ENCODE data around the gene ASF1B.
A peak's percentile ranks its signal among the peaks of the same experiment; 100 is the strongest.

Gene ASF1B

DNA sequence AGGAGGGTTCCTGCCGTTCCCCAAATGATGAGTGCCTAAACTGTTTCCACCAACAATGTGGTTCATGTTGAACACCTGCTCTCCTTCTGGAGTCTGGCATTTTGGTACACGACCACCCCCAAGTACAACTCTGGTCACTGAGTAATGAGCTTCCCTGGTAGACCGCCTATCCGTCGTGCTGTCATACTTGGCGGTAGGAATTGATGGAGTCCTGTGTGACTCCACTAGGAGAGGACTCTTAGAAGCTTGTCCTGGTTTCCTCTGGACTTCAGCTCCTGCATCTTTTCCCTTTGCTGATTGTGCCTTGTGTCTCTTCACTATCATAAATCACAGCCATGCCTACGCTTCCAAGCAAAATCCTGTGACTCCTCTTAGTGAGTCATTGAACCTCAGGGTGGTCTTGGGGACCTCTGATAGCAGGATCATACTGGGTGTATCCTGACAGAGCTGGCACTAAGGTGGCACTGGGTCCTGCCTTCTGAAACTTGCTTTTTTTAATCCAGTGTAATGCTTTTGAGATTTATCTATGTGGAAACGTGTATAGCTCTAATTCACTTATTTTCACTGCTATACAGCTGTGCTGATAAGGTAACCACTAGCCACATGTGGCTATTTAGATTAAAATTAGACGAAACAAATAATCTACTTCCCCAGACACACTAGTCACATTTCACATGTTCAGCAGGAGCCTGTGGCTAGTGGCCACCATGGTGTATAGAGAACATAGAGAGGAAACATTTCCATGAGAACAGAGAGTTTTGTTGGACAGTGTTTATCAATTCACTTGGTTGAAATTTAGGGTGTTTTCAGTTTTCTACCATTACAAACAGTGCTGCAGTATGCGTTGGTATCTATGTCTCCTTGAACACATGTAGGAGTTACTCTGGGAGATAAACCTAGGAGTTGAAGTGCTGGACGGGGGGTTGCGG is 6.1 kb upstream of the ASF1B start:
- H3K27me3 ChIP-seq (ENCODE audit: control insufficient read depth, insufficient read depth, low read length) = no peaks in the 10 kb centered on the region
- peaks cover 4% of the 10 kb centered on the region for H3K4me1 ChIP-seq (ENCODE audit: control insufficient read depth, insufficient read depth, low read length)
- no peak overlapping the region for H3K9ac ChIP-seq (ENCODE audit: low read length)
- H3K36me3 ChIP-seq (ENCODE audit: control insufficient read depth, insufficient read depth, low read length) = no peaks in the 10 kb centered on the region
- H3K27ac ChIP-seq (ENCODE audit: low read depth, low read length) = no peak overlapping the region
- H3K4me3 ChIP-seq (ENCODE audit: low read length) = no peak overlapping the region

- peaks cover 4% of the 10 kb centered on the region for H3K4me1 ChIP-seq (ENCODE audit: control insufficient read depth, insufficient read depth, low read length)
- no peak overlapping the region for H3K9ac ChIP-seq (ENCODE audit: low read length)
- no peaks in the 10 kb centered on the region for H3K36me3 ChIP-seq (ENCODE audit: control insufficient read depth, insufficient read depth, low read length)
- no peak overlapping the region for H3K4me3 ChIP-seq (ENCODE audit: low read length)
- H3K27me3 ChIP-seq (ENCODE audit: control insufficient read depth, insufficient read depth, low read length) = no peaks in the 10 kb centered on the region
- H3K27ac ChIP-seq (ENCODE audit: low read depth, low read length) = no peak overlapping the region
Observed at GRCh38 chr19:14141041-14141440, 4.7 kb upstream of the ASF1B start.

DNA sequence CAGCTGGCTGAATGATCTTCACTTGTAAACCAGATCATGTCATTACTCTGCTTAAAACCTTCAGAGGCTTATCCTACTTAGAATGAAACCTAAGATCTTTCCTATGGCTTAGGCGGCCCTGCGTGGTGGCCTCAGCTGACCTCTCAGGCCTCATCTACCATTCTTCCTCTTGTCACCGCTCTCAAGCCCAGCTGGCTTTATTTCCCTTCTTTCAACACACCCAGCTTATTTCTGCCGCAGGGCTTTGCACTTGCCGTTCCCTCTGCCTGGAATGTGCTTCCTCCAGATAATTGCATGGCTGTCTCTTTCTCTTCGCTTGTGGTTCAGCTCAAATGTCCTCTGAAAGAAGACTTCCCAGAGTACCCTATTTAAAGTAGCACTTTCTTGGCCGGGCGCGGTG is 3.6 kb upstream of the ASF1B start:
- no peaks in the 10 kb centered on the region for H3K36me3 ChIP-seq (ENCODE audit: control insufficient read depth, insufficient read depth, low read length)
- no peak overlapping the region for H3K27ac ChIP-seq (ENCODE audit: low read depth, low read length)
- no peaks in the 10 kb centered on the region for H3K27me3 ChIP-seq (ENCODE audit: control insufficient read depth, insufficient read depth, low read length)
- H3K4me1 ChIP-seq (ENCODE audit: control insufficient read depth, insufficient read depth, low read length) = peaks cover 4% of the 10 kb centered on the region
- H3K4me3 ChIP-seq (ENCODE audit: low read length) = no peak overlapping the region
- H3K9ac ChIP-seq (ENCODE audit: low read length) = no peak overlapping the region

DNA sequence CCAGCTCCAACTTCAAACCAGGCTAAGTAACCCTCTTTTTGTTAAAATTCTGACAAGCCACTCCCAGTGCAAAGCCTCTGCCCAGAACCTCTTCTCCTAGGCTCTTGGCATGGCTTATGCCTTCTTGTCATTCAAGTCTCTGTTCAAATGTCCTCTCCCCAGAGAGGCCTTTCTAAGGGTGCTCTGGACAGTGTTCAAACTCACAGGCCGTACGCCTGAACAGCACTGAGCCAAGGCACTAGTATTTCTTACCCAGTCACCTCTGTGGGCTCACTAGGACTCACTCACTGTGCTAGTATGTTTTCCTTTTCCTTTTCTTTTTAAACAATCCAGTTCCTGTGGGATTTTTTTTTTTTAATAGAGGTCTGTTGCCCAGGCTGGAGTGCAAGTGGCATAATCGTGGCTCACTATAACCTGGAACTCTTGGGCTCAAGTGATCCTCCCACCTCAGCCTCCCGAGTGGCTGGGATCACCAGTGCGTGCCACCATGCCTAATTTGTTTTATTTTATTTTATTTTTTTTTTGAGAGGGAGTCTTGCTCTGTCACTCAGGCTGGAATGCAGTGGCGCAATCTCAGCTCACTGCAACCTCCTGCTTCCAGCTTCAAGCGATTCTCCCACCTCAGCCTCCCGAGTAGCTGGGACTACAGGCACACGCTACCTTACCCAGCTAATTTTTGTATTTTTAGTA is 2.3 kb upstream of the ASF1B start:
- Histone ChIP-seq H3K4me3 (ENCODE audit: low read length) (no peak overlapping the region), H3K36me3 (ENCODE audit: control insufficient read depth, insufficient read depth, low read length) (no peaks in the 10 kb centered on the region), H3K9ac (ENCODE audit: low read length) (no peak overlapping the region), H3K4me1 (ENCODE audit: control insufficient read depth, insufficient read depth, low read length) (peaks cover 4% of the 10 kb centered on the region), H3K27ac (ENCODE audit: low read depth, low read length) (no peak overlapping the region), H3K27me3 (ENCODE audit: control insufficient read depth, insufficient read depth, low read length) (no peaks in the 10 kb centered on the region)

GRCh38 chr19:14135985-14136508 is 342 bp downstream of the ASF1B start:
- peak overlapping the region; percentile 33 for H3K27ac ChIP-seq (ENCODE audit: low read depth, low read length)
- no peak overlapping the region for H3K9ac ChIP-seq (ENCODE audit: low read length)
- no peaks in the 10 kb centered on the region for H3K36me3 ChIP-seq (ENCODE audit: control insufficient read depth, insufficient read depth, low read length)

GRCh38 chr19:14135355-14135754 is 1.0 kb downstream of the ASF1B start:
- peaks cover 4% of the 10 kb centered on the region for H3K4me1 ChIP-seq (ENCODE audit: control insufficient read depth, insufficient read depth, low read length)
- H3K9ac ChIP-seq (ENCODE audit: low read length) = no peak overlapping the region
- H3K27ac ChIP-seq (ENCODE audit: low read depth, low read length) = no peak overlapping the region
- no peaks in the 10 kb centered on the region for H3K36me3 ChIP-seq (ENCODE audit: control insufficient read depth, insufficient read depth, low read length)
- no peaks in the 10 kb centered on the region for H3K27me3 ChIP-seq (ENCODE audit: control insufficient read depth, insufficient read depth, low read length)
- peak overlapping the region; percentile 32 for H3K4me3 ChIP-seq (ENCODE audit: low read length)

More at GRCh38 chr19:14135985-14136508, 342 bp downstream of the ASF1B start:
- Histone ChIP-seq H3K4me1 (ENCODE audit: control insufficient read depth, insufficient read depth, low read length) (peaks cover 4% of the 10 kb centered on the region), H3K27me3 (ENCODE audit: control insufficient read depth, insufficient read depth, low read length) (no peaks in the 10 kb centered on the region), H3K4me3 (ENCODE audit: low read length) (peak overlapping the region; percentile 66)

GRCh38 chr19:14127929-14128509 is 8.4 kb downstream of the ASF1B start:
- Histone ChIP-seq H3K27me3 (ENCODE audit: control insufficient read depth, insufficient read depth, low read length) (no peaks in the 10 kb centered on the region), H3K9ac (ENCODE audit: low read length) (no peak overlapping the region), H3K27ac (ENCODE audit: low read depth, low read length) (no peak overlapping the region)

DNA sequence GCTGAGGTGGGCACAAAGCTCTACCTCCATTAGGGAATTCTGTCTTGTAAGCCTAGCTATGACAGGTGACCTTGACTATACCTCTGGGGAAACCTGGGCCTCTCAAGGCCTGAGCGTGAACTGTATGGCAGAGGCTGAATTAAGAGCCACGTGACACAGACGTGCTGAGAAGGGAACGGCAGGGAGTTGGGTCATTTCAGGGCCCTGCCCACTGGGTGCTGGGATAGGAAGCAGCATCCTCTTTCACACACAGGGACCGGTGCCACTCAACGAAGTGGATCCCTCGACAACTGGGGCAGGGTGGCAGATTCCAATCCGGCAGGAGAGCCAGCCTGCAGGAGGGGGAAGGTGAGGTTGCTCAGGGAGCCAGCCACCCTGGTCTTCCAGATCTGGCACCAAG is 9.2 kb downstream of the ASF1B start:
- Histone ChIP-seq H3K4me1 (ENCODE audit: control insufficient read depth, insufficient read depth, low read length) (no peaks in the 10 kb centered on the region), H3K27ac (ENCODE audit: low read depth, low read length) (no peak overlapping the region), H3K27me3 (ENCODE audit: control insufficient read depth, insufficient read depth, low read length) (no peaks in the 10 kb centered on the region), H3K9ac (ENCODE audit: low read length) (no peak overlapping the region), H3K4me3 (ENCODE audit: low read length) (no peak overlapping the region), H3K36me3 (ENCODE audit: control insufficient read depth, insufficient read depth, low read length) (no peaks in the 10 kb centered on the region)

More at GRCh38 chr19:14127929-14128509, 8.4 kb downstream of the ASF1B start:
- Histone ChIP-seq H3K4me3 (ENCODE audit: low read length) (no peak overlapping the region), H3K36me3 (ENCODE audit: control insufficient read depth, insufficient read depth, low read length) (no peaks in the 10 kb centered on the region), H3K4me1 (ENCODE audit: control insufficient read depth, insufficient read depth, low read length) (no peaks in the 10 kb centered on the region)

DNA sequence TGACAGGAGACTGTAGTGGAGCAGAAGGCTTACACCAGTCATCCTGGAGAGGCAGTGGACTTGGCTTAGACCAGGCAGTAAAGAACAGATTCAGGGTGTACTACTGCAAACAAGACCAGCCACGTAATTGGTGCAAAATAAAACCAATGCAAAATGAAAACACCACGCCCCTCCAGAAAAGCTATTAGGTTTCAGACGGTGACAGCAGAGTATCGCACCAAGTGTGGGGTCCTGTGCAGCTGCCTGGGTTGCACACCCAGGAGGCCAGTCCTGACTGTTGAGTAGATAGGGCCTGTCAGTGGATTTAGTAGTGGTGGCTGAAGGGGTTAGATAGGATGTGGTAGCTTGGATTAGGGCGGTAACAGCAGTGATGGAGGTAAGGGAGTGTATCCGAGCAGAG is 13.5 kb downstream of the ASF1B start:
- Histone ChIP-seq H3K4me1 (ENCODE audit: control insufficient read depth, insufficient read depth, low read length) (peaks cover 11% of the 10 kb centered on the region), H3K36me3 (ENCODE audit: control insufficient read depth, insufficient read depth, low read length) (no peaks in the 10 kb centered on the region), H3K9ac (ENCODE audit: low read length) (no peak overlapping the region), H3K27me3 (ENCODE audit: control insufficient read depth, insufficient read depth, low read length) (no peaks in the 10 kb centered on the region), H3K27ac (ENCODE audit: low read depth, low read length) (no peak overlapping the region), H3K4me3 (ENCODE audit: low read length) (no peak overlapping the region)

GRCh38 chr19:14120497-14120780 is 15.9 kb downstream of the ASF1B start:
- no peak overlapping the region for H3K4me3 ChIP-seq (ENCODE audit: low read length)
- H3K27me3 ChIP-seq (ENCODE audit: control insufficient read depth, insufficient read depth, low read length) = no peaks in the 10 kb centered on the region
- H3K9ac ChIP-seq (ENCODE audit: low read length) = no peak overlapping the region
- peaks cover 19% of the 10 kb centered on the region for H3K4me1 ChIP-seq (ENCODE audit: control insufficient read depth, insufficient read depth, low read length)
- no peak overlapping the region for H3K27ac ChIP-seq (ENCODE audit: low read depth, low read length)
- H3K36me3 ChIP-seq (ENCODE audit: control insufficient read depth, insufficient read depth, low read length) = no peaks in the 10 kb centered on the region

DNA sequence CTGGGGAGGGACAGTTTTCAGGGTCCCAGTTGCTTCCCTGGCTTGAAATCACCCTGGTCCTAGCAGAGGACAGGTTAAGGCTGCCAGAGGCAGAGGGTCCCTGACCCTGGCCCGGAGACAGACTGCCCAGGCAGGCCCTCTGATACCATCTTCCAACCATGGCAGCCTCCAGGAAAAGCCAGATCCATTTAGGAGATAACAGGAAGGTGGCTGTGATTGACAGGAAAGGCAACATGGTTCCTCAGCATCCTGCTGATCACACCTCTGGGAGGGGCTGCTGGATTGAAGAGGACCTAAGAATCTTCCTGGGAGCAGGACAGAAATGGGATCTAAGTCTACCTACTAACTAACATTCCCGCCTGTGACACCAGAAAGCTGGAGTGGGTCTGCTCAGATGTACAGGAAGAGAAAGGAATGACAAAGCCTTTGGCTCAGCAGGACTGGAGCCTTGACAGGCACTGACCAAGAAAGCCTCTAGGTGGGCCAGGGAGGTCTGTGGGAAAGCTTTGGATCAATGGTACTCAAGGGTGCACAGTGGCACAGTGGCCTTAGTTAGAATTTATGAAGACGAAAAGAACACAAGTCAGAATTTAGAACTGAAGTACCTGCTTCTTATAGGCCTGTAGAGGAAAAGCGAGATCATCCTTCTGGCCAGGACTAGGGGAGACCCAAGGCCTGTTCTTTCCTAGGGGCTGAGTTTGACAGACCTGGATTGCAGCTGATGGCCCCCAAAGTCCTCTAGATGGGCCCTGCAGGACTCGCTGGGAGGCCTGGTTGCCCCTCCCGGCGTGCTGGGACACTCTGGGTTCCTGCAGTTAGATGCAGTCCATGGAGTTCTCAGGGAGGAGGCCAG is 16.5 kb downstream of the ASF1B start:
- H3K36me3 ChIP-seq (ENCODE audit: control insufficient read depth, insufficient read depth, low read length) = no peaks in the 10 kb centered on the region
- peak overlapping the region; percentile 54 for H3K27ac ChIP-seq (ENCODE audit: low read depth, low read length)
- peaks cover 19% of the 10 kb centered on the region for H3K4me1 ChIP-seq (ENCODE audit: control insufficient read depth, insufficient read depth, low read length)
- no peaks in the 10 kb centered on the region for H3K27me3 ChIP-seq (ENCODE audit: control insufficient read depth, insufficient read depth, low read length)
- H3K4me3 ChIP-seq (ENCODE audit: low read length) = no peak overlapping the region
- H3K9ac ChIP-seq (ENCODE audit: low read length) = peak overlapping the region; percentile 7

DNA sequence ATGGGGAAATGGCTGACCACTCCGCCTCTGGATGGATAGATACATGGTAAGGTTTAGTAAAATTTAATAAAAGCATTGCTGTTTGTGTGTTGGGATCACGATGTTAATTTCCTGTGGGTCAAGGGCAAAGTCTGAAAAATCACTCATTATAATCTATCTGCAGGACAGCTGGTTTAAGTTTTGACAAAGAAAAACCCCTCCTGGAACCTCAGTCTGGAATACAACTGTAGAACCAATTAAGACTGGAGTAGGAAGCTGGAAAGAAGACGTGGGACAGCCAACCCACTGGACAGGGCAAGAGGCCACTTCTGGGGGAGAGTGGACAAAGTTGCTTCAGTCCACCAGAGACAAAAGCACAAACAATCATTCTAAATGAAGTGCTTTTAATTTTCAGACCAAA is 17.2 kb downstream of the ASF1B start:
- Histone ChIP-seq H3K36me3 (ENCODE audit: control insufficient read depth, insufficient read depth, low read length) (no peaks in the 10 kb centered on the region), H3K27me3 (ENCODE audit: control insufficient read depth, insufficient read depth, low read length) (no peaks in the 10 kb centered on the region), H3K9ac (ENCODE audit: low read length) (peak overlapping the region; percentile 86), H3K27ac (ENCODE audit: low read depth, low read length) (peak overlapping the region; percentile 95), H3K4me1 (ENCODE audit: control insufficient read depth, insufficient read depth, low read length) (peaks cover 19% of the 10 kb centered on the region), H3K4me3 (ENCODE audit: low read length) (no peak overlapping the region)
